KOPT-K1 (cell line): ENCODE results near the gene CLEC2D.
"Not testable (repeated sequence)": the region's sequence is repeated elsewhere in the genome, so short reads cannot be mapped to it uniquely, and the experiment has no call there.

Experiments used
- H3K27ac ChIP-seq: fragments of 200-600 bp; sonication (generic); 2 replicates; pipeline ENCODE4 v1.5.1; 2016; ENCODE audit warnings: antibody characterized with exemption, mild to moderate bottlenecking, low read depth, low read length; ENCODE audit not compliant: poor library complexity, severe bottlenecking
- H3K36me3 ChIP-seq: fragments of 200-600 bp; sonication (generic); 2 replicates; pipeline ENCODE4 v1.5.1; 2017; ENCODE audit warnings: antibody characterized with exemption, mild to moderate bottlenecking, low read length, moderate library complexity; ENCODE audit not compliant: insufficient read depth
- H3K9me3 ChIP-seq: fragments of 200-600 bp; sonication (generic); 2 replicates; pipeline ENCODE4 v1.5.1; 2017; ENCODE audit warnings: antibody characterized with exemption, low read length, mild to moderate bottlenecking; ENCODE audit not compliant: insufficient read depth, poor library complexity, severe bottlenecking

Gene CLEC2D

DNA sequence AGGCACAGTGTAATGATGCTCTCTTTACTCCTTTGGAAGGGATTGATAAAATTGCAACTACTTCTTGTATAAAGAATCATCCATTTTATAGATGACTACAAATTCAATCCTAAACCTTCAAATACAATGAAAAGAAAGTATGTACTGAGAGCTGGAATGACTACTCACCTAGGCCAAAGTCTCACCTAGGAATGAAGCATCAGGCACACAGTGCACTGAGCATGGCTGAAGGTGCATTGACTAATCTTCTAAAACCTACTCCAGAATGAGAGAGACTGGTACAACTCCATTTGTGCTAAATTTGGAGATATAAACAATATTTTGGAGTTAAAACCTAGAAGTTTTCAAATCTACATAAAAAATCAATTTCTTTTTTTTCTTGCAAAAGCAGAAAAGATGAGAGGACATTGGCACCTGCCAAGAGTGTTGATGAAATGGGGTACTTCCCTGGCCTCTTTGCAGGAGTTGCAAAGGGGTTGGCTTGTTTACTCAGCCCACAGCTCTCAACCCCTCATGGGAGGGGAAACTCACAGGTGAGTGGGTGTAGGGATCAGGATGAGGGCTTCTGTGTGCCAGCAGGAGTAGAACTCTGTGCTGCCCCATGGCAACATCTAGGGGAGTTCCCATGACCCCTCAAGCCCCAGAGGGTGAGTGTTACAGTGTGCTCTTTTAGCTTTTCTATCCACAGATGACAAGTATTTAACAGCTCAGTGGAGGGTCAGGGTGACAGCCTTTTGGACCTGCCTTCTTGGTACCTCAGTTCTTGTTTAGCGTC lies 32.1 kb downstream of the CLEC2D start:
- no peaks in the 10 kb centered on the region for H3K36me3 ChIP-seq

GRCh38 chr12:9702255-9702654 lies 32.7 kb downstream of the CLEC2D start:
- Histone ChIP-seq H3K36me3 (no peaks in the 10 kb centered on the region), H3K27ac (peak overlapping the region; percentile 59), H3K9me3 (peaks cover 7% of the 10 kb centered on the region)

More for the DNA sequence above, 32.1 kb downstream of the CLEC2D start:
- Histone ChIP-seq H3K27ac (peak overlapping the region; percentile 59), H3K9me3 (peaks cover 12% of the 10 kb centered on the region)

DNA sequence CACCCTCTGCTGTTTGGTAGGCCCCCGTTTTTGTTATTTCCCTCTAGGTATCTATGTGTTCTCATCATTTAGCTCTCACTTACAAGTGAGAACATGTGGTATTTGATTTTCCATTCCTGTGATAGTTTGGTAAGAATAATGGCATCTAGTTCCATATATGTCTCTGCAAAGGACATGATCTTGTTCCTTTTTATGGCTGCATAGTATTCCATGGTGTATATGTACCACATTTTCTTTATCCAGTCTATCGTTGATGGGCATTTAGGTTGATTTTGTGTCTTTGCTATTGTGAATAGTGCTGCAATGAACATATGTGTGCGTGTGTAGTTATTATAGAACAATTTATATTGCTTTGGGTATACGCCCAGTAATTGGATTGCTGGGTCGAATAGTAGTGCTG lies 35.0 kb downstream of the CLEC2D start:
- H3K27ac ChIP-seq = not testable (repeated sequence)

GRCh38 chr12:9706086-9706685 lies 36.7 kb downstream of the CLEC2D start:
- no peaks in the 10 kb centered on the region for H3K9me3 ChIP-seq
- H3K27ac ChIP-seq = no peak overlapping the region
- no peaks in the 10 kb centered on the region for H3K36me3 ChIP-seq

More for the DNA sequence above, 35.0 kb downstream of the CLEC2D start:
- not testable (repeated sequence) for H3K36me3 ChIP-seq, H3K9me3 ChIP-seq

DNA sequence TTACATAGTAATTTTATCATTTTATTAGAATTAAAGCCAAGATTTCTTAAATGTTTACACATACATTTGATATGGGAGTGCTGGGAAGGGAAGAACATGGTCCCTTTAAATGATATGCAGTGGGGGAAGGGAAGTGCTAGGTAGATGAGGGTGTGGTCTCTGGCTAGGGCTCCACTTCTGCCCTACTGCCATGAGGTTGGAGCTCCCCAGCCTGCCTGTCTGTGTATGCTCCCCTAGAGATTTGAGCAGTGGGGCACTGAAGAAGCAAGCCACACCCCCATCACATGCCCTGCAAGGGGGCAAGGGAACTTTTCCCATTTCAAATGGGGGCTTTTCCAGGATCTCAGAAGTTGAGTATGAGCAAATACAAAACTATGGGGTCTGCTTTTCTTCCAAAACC lies 37.8 kb downstream of the CLEC2D start:
- H3K9me3 ChIP-seq = no peaks in the 10 kb centered on the region
- H3K27ac ChIP-seq = peak overlapping the region; percentile 53

DNA sequence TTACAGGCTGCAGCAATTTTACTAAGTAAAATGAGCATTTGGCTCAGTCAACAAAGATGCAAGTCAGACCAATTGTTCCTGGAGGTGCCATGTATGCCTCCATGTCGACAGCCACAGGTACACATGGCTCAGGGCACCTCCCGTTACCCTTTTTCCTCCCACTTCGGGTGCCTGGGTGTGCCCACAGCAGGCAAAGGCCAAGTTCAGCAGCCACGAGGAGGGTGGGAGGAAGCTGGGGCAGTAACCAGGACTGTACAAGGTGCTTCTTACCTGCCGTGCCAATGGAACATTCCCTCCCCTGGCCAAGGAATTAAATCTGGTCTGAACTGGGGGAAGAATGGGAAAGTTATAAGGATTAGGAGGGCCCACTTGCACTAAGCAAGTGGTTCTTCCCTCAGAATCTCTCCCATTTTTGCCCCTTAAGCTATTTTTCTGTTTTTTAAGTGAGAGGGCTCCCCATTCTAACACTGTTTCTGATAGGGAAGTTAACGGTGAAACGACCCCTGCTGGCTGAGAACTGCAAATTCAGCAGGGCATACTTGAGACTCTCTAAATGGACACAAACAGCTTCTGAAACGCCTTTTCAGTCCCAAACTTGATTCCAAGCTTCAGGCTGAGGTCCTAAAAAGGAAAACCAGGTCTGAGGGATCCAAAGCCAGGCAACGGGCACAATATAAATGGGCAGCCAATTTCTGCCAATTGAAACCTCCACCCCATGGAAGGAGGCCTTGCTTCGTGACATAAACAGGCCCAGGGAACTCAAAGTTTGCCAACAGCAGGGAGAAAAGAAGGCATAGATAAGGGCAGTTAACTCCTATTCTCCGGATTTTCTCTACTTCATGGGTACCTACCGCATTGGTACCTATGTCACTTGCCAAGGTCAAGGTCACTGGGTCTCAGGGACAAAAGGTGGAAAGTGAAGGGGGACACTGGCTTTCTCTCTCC lies 38.6 kb downstream of the CLEC2D start:
- Histone ChIP-seq H3K36me3 (no peaks in the 10 kb centered on the region), H3K27ac (peak overlapping the region; percentile 53), H3K9me3 (no peaks in the 10 kb centered on the region)

More for the DNA sequence above, 37.8 kb downstream of the CLEC2D start:
- H3K36me3 ChIP-seq = no peaks in the 10 kb centered on the region

- no peak overlapping the region for H3K27ac ChIP-seq
- H3K36me3 ChIP-seq = no peaks in the 10 kb centered on the region
- H3K9me3 ChIP-seq = no peaks in the 10 kb centered on the region
Observed at GRCh38 chr12:9708853-9709252, 39.3 kb downstream of the CLEC2D start.

DNA sequence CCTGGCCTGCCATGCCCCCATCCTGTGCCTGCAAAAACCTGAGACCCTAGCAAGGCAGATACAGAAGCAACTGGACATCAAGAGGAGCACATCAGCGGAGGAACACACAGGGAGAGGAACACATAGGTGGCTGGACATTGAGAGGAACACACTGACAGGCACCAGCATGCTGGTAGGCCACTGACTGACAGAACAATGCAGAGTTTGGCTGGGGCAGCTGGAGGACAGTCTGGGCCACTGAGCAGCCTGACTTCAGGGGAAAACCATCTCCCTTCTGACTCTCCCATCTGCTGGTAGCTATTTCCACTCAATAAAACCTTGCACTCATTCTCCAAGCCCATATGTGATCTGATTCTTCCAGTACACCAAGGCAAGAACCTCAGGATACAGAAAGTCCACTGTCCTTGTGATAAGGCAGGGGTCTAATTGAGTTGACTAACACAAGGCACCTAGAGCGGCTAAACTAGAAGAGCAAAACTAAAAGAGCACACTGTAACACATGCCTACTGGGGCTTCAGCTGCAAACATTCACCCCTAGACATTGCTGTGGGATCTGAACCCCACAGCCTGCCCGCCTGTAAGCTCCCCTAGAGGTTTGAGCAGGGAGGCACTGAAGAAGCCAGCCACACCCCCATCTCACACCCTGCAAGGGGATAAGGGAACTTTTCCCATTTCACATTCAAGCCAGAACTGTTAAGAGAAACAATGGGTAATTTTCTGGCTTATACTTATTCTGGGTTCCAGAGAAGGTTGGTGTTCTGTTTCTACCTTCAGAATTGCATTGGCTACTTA lies 41.3 kb downstream of the CLEC2D start:
- Histone ChIP-seq H3K36me3 (no peaks in the 10 kb centered on the region), H3K27ac (no peak overlapping the region), H3K9me3 (no peaks in the 10 kb centered on the region)

GRCh38 chr12:9711664-9712063 lies 42.2 kb downstream of the CLEC2D start:
- no peaks in the 10 kb centered on the region for H3K36me3 ChIP-seq
- no peak overlapping the region for H3K27ac ChIP-seq
- H3K9me3 ChIP-seq = no peaks in the 10 kb centered on the region

GRCh38 chr12:9713032-9713558 lies 43.6 kb downstream of the CLEC2D start:
- H3K36me3 ChIP-seq, H3K27ac ChIP-seq, H3K9me3 ChIP-seq: not testable (repeated sequence)

- Histone ChIP-seq H3K27ac (no peak overlapping the region), H3K36me3 (no peaks in the 10 kb centered on the region), H3K9me3 (no peaks in the 10 kb centered on the region)
Observed at GRCh38 chr12:9717070-9717925, 47.8 kb downstream of the CLEC2D start.

DNA sequence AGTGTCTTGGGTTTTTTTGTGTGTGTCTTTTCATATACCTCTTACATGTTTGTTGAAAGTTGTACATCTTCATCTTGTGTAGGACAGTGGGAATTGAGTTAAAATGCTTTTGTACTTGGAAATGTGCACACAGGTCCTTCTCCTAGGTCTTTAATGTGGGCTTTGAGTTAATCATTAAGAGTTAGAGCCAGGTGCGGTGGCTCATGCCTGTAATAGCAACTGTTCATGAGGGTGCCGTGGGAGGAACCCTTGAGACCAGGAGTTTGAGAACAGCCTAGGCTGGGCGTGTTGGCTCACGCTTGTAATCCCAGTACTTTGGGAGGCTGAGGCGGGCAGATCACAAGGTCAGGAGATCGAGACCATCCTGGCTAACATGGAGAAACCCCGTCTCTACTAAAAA lies 49.5 kb downstream of the CLEC2D start:
- H3K27ac ChIP-seq = no peak overlapping the region
- no peaks in the 10 kb centered on the region for H3K36me3 ChIP-seq

GRCh38 chr12:9719790-9720189 lies 50.3 kb downstream of the CLEC2D start:
- H3K27ac ChIP-seq = no peak overlapping the region
- H3K9me3 ChIP-seq = no peaks in the 10 kb centered on the region
- no peaks in the 10 kb centered on the region for H3K36me3 ChIP-seq

More for the DNA sequence above, 49.5 kb downstream of the CLEC2D start:
- H3K9me3 ChIP-seq = no peaks in the 10 kb centered on the region
